ENCODE measurements around the gene RFX3.

The RFX3 gene

DNA sequence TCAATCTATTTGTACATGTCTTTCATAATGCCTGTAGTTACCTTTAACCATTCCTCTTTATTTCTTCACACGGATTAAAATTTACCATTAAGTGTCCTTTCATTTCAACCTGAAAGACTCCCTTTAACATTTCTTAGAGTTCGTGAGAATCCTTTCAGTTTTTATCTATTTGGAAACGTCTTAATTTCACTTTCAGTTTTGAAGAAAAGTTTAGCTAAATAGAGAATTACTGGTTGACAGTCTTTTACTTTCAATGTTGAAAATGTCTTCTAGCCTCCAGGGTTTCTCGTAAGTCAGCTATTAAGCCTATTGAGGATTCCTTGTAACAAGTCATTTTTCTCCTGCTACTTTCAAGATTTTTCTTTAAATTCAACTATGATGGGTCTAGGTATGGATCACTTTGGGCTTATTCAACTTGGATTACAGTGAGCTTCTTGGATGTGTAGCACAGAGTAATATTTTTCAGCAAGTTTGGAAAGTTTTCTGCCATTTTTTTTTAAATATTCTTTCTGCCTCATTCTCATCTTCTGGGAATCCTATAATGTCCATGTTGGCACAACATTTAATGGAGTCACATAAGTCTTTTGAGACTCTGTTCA is 48.5 kb downstream of the RFX3 start:
- DNase-seq (ENCODE audit: low read depth in 3 of 3): no peak

DNA sequence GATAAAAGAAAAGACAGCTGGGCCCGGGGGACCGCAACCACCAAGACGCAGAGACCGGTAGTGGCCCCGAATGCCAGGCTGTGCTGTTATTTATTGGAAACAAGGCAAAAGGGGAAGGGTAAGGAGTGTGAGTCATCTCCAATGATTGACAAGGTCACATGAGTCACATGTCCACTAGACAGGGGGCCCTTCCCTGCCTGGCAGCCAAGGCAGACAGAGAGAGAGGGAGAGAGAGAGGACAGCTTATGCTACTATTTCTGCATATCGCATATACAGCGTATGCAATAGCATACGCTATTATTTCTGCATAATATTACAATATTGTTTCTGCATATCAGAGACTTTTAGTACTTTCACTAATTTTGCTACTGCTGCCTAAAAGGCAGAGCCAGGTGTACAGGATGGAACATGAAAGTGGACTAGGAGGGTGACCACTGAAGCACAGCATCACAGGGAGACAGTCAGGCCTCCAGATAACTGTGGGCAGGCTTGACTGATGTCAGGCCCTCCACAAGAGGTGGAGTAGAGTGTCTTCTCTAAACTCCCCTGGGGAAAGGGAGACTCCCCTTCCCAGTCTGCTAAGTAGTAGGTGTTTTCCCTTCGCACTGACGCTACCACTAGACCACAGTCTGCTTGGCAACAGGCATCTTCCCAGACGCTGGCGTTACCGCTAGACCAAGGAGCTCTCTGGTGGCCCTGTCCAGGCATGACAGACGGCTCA is 50.3 kb downstream of the RFX3 start:
- no peak for DNase-seq (ENCODE audit: low read depth in 3 of 3)

DNA sequence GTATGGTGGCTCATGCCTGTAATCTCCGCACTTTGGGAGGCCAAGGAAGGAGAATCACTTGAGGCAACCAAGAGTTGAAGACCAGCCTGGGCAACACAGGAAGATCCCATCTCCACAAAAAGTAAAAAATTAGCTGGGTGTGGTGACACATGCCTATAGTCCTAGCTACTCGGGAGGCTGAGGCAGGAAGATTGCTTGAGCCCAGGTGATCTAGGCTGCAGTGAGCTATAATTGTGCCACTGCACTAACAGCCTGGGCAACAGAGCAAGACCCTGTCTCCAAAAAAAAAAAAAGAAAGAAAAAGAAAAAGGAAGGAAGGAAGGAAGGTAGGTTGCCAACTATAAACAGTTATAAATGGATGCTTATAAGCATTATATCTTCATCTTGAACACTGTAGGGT is 51.0 kb downstream of the RFX3 start:
- DNase-seq (ENCODE audit: low read depth in 3 of 3): no peak

DNA sequence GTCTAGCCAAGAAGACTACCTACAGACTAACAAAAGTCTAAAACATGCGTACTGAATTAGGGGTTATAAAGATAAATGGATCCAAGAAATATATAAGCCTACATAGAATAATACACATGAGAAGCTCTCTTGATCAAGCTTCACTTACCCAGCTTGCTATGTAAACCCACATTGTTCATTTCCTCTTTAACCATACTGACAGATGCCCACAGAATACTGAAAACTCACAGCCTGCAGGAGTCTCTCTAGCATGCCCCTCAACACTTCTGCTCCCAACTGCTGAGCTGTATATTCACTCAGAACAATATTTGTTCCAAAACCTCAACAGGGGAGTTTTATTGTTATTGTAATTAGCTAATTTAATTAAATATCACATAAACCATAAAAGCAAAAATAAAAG is 52.4 kb downstream of the RFX3 start:
- no peak for DNase-seq (ENCODE audit: low read depth in 3 of 3)

DNA sequence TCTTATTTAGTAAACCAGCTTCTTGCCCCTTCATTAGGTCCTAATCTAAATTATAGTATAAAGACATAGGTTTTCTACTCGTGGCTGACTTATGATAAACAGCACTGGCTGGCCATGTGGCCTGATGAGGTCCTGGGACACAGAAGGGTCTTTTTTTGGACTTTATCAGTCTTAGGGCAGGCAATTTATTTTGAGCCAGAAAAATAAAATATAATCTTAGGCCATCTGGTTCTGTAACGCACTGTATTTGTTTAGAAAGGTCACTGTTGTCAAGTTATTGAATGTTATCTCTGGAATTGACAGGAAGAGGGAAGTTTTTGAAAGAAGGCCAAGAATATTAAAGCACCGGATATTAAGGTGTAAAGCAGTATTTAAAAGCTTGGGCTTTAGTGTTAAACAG is 53.9 kb downstream of the RFX3 start:
- DNase-seq (ENCODE audit: low read depth in 3 of 3): no peak

DNA sequence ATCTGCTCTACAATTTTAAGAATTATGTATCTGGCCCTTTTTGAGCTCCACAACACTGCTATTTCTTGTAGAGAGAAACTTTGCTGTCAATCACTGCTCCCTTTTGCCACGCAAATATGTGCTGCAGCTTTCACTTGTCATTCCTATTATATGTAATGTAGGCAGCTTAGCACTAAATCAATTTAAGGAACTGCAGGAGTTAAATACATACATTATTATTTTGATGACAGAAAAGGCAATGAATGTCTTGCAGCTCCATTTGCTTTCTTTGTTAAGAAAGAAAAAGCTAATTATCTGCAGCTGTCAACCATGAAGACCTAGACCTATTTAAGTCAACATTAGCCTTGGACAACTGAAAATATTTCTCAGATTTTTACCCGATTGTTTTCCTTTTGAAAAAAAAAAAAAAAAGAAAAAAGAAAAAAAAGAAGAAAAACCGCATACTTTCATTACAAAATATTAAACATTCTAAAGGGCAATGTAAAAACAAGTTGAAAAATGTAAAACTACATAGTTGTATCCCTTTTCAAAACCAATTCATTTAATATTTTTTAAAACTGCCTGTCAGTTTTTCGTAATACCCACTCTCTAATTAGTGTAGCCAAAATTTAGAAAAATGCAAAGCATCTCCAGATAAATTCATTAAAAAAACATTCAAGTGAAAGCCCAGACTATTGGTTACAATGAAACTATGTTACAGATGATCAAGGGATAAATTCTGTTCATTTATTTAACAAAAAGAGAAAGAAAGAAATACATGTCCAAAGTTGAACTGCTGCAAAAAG is 57.2 kb downstream of the RFX3 start:
- DNase-seq (ENCODE audit: low read depth in 3 of 3): no peak

DNA sequence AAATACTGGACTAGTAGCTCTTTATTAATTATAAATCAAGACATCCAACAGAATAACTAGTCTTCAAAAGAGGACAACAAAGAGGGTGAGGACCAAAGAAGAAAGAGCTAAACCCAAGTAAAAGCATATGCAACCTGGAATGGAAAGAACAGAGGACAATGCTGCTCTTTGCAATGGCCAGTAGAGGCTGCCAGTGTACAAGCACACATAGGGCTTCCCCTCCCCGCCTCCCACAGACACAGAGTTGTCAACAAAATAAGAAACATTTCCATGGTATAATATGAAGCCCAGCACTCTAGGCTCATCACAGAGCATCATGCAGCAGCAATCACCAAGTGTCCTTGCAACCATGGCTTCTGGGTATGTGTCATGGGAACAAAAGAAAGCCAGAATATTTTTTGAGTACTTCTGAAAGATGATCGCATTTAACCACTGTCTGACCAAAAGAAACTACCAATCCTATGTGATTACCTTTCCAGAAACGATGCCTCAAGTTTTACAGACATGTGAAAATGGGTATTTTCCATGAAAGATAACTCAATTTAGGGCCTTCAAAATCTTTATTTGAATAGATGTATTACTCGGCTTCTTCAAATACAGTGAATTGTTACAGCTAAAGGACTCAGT is 58.1 kb downstream of the RFX3 start:
- peak; percentile 22 to 43 (median 27) for DNase-seq (ENCODE audit: low read depth in 3 of 3)

DNA sequence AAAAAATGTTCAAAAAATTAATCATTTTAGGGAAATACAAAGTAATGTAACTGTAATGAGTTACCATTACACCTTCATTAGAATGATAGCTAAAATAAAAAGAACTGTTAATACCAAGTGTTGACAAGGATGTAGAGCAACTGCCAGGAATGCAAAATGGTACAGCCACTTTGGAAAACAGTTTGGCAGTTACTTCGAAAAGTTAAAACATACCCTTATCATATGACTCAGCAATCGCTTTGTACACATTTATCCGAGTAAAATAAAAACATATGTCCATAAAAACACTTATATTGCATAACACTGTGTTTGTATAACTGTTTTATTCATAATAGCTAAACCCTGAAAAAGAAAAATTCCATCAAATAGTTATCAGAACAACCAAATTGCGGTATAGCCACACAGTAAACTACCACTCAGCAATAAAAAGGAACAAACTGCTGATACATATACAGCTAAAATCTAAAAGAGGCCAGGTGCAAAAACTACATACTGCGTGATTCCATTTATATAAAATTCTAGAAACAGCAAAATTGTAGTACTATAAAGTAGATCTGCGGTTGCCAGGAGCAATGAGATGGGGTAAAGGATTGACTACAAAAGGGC is 61.7 kb downstream of the RFX3 start:
- DNase-seq (ENCODE audit: low read depth in 3 of 3): no peak

DNA sequence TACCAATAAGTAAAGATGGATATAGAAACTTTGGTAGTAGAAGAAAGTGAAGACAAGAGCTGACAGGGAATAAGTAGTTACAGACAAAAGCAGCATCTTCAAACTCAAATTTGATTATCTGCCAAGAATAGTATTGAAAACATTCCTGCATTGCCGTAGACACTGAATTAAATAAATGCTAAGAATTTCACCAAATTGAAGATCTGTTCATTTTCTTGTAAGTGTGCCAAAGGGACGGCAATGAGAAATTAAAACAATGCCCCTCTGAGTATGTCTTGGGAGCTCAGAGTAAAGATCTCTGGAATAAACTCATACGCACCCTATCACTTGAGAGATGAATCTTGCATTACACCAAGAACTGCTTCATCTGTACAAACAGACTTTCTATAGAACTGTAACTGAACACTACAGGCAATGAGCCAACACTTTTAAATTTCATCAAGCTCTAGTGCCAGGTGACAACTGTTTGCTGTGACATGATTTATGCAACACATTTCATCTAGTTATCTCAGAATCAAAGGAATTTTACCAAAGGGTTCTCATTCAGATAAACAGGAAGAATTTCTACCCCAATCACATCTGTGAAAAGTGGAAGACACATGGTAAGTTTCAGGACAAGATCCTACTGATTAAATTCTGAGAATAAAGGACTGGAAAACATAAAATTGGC is 66.9 kb downstream of the RFX3 start:
- no peak for DNase-seq (ENCODE audit: low read depth in 3 of 3)

DNA sequence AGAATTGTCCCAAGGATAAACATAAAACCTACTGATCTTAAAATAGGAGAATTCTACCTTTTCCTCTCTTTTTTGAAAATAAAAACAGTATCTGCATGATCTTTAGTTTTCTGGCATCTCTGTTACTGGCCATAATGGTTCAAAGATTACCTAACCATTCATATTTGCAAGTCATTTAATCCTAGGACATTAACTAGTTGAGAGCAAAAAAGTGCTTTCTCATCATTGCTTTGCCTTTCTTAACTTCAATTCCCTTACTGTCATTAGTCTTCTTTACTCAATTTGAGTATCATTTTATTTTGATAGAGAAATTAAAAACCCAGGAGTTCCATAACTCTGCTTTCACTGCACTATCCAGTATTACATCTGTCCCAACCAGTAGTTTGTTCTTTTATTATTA is 68.6 kb downstream of the RFX3 start:
- no peak for DNase-seq (ENCODE audit: low read depth in 3 of 3)

DNA sequence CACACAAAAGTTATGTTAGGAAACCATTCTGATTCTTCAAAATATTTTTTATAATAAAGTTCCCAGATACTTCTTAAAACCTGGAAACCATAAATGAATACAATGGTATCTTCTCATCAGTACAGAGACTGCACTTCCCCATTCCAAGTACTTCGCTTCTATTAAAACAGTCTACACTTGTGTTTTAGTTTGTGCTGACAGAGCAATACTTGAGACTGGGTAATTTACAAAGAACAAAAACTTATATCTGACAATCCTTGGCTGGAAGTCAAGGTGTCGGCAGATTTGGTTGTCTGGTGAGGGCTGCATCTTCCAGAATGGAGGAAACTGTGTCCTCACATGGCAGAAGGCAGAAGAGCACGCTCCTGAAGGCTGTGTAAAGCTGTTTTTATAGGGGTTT is 70.1 kb downstream of the RFX3 start:
- no peak for DNase-seq (ENCODE audit: low read depth in 3 of 3)

DNA sequence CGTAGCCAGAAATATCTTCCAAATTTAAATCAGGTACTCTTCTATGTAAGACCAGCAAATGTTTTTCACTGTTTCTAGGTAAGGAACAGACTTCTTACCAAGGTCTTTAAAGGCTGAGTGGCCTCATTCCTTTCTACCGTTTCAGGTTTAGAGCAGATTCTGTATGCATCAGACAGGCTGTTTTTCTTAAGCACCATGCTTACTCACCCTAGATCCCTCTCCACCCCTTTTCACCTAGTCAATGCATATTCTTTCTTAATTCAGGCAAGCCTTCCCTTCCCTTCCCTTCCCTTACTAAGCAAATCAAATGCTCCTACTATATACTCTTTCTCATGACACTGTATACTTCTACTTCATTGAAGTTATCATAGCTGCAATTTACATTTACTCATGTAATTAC is 70.7 kb downstream of the RFX3 start:
- no peak for DNase-seq (ENCODE audit: low read depth in 3 of 3)

DNA sequence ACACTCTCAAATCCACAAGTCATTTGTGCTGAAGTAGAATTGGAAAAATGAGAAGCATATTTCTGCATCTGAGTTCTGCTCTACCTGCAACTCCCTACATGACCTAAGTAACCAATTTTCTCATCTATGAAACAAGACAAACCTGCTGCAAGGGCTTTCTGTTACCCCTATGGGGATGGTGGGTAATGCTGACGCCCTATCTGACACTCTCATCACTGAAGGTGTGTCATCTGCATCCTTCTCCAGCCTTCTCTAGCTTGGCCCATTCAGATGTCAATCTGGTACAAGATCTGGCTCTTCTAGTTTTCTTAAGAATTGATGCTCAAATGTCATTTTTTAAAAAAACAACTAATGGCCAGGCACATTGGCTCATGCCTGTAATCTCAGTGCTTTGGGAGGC is 73.8 kb downstream of the RFX3 start:
- DNase-seq (ENCODE audit: low read depth in 3 of 3): no peak

DNA sequence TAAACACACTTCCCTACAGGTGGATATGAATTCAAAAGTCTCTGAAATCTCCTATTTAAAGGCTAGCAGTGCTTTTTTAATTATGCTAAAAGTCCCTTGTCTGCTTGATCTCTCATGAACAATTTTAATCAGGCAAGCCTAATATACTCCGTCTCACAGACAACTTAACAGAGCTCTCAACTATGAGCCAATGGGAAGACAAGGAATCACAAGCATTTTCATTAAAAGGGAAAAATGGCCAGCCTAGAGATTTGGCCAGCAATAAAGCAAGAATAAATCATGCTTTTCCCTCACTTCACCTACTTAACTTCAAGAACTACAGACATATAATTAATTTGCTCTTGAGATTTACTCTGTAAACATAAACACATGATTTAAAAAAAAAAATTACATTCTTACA is 78.0 kb downstream of the RFX3 start:
- DNase-seq (ENCODE audit: low read depth in 3 of 3): no peak

DNA sequence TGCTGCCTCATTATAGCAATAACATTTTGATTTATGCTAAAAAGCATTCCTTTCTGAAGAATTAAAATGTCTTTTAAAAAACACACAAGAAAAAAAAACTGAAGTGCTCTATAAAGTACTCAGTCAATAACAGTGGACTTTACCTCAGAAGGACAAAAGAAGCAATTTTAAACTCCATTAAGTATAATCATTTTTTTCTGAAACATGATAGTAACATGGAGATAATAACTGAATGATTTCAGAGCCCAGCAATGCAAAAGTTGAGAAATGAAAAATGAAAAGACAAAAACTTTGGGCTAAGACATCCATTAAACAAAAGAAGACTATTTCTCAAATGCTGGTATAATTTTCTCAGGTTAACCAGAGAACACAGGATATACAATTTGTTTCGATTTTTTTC is 78.7 kb downstream of the RFX3 start:
- no peak for DNase-seq (ENCODE audit: low read depth in 3 of 3)

DNA sequence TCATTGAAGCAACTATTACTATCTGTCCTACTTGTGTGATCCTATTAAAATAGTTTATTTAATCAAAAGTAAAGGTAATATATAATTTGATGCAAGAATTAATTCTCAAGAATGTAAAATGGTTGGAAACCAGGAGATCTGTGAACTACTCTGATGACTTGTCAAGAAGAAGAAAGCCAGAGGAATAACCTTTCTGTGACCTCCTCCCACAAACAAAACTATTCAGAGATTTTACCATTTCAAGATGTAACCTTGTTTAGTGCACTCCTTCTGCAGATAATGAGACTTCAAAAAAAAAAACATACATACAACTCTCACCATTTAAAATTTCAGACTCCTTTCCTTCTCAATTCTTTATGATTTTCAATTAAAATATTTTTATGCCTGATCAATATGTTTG is 79.5 kb downstream of the RFX3 start:
- DNase-seq (ENCODE audit: low read depth in 3 of 3): no peak

DNA sequence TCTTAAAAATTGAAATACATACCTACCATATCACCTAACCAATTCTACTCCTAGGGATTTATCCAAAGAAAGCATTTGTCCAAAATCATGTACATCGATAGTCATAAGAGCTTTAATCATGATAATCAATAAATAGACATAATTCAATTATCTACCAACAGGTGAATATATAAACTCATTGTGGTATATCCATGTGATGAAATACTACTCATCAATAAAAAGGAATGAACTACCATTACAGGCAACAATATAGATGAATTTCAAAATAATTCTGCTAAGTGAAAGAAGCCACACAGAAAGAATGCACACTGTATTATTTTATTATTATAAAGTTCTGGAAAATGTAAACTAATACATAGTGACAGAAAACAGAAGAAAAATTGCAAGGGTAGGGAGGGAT is 81.8 kb downstream of the RFX3 start:
- DNase-seq (ENCODE audit: low read depth in 3 of 3): no peak

DNA sequence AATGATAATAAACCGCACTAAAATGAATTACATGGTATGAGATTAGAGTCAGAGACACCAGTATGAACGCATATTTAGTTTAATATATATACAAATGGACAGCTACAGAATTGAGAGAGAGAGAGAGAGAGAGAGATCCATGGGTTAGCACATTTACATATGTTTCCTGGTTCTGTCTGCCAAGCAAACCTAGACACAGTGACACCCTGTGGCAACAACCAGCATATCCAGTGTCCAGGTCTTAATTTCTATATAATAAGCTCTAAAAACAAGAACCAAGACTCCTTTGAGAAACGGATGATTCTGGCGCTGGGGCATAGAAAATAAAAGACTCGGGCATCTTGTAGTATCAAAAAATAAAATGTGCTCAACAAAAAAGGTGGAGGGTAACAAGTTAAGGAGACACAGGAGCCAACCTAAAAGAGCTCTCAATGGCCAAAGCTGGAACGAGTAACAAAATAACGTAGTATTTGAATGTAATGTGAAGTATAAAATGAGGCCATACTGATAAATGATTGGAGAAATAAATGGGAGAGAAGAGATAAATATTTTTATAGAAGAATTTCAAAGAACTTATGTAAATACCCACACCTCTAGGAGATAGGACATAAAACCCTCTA is 84.5 kb downstream of the RFX3 start:
- peak; percentile 11 to 40 (median 15) for DNase-seq (ENCODE audit: low read depth in 3 of 3)

DNA sequence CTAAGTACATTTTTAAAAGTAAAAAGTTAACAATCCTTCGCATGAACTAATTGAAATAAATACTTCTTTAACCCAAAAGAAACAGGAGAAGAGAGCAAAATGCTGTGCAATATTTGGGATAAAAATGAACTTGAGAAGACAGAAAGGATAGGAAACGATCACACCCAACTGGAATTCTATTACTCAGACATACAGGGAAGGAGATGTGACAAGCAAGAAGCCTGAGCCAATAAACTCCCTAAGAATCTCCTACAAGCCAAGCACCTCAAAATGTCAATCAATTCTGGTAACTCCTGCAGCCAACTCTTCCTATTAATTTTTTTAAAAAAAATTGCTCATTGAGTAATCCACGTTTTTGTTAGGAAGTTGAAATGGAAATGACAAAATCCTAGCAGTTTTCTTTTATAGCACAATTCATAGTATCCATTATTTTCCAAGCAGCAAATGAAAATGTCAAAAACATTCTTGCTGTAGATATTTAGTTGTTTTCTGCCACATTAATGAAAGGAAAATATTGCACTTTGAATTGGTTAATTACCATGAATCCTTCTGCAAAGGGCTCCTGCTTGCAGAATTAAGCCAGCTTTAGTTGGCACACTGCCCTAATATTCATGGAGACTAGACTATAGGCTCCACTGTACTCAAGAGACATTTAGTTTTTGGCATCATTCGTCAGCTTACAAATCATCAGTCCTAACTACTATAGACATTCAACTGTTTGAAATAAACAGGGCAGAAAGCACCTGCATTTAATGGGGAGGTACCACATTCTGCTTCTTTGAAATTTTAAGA is 89.0 kb downstream of the RFX3 start:
- no peak for DNase-seq (ENCODE audit: low read depth in 3 of 3)

DNA sequence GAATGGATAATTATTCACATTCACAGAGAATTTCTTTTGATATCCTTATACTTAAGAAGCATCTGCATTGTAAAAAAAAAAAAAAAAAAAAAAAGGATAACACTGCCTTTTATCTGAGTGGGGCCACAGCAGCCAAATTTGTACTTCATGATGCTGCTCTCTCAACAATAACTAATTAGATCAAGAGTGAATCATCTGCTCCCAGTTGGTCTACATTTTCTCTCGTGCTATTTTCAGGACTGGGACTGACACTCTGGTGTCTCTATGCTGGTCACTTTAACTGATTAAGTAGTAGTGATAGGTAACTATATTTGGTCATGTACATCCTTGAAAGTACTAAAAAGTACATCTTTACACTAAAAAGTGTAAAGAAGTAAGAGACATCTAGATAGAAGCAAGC is 90.1 kb downstream of the RFX3 start:
- DNase-seq (ENCODE audit: low read depth in 3 of 3): no peak

Measured in stimulated activated CD4-positive, alpha-beta T cell treated with anti-CD3 and anti-CD28 coated beads, TNF-alpha, amount 100 ng/mL, for 24 hours (primary cell).